GM23338 (cell line): ENCODE measurements around the gene TMEM147. TPM values are rescaled to one million over a fixed set of nuclear protein-coding genes. Genes with fewer than 3 reads are reported as not detected.

Source experiments
- ATAC-seq: fragments of 200-7000 bp; cut with Tn5 transposase; 3 replicates; pipeline ENCODE4 v1.9.1; 2020
- DNase-seq: peaks from one replicate; pipeline ENCODE4 v3.0.0-alpha.2; 2015; ENCODE audit warnings: low spot score
- H2AFZ ChIP-seq: fragments of 200-600 bp; sonication (generic); 2 replicates; pipeline ENCODE4 v1.8.0; 2016; ENCODE audit warnings: antibody characterized with exemption, mild to moderate bottlenecking, moderate library complexity
- H3F3A ChIP-seq: fragments of 200-600 bp; sonication (generic); replicated peaks from 2 replicates; pipeline ENCODE4 v1.8.0; 2017; ENCODE audit warnings: antibody characterized with exemption, mixed run types, low read depth
- H3K27ac ChIP-seq: fragments of 200-600 bp; sonication (generic); 2 replicates; pipeline ENCODE4 v1.6.1; 2016; ENCODE audit warnings: low read depth
- H3K27me3 ChIP-seq: fragments of 200-600 bp; sonication (generic); 2 replicates; pipeline ENCODE4 v1.8.0; 2016; ENCODE audit warnings: mild to moderate bottlenecking, mixed run types, moderate library complexity; ENCODE audit not compliant: insufficient read depth
- H3K36me3 ChIP-seq: fragments of 200-600 bp; sonication (generic); 2 replicates; pipeline ENCODE4 v1.8.0; 2016; ENCODE audit warnings: mild to moderate bottlenecking; ENCODE audit not compliant: insufficient read depth
- H3K4me1 ChIP-seq: fragments of 200-600 bp; sonication (generic); 2 replicates; pipeline ENCODE4 v1.8.0; 2016; ENCODE audit warnings: mild to moderate bottlenecking, moderate library complexity; ENCODE audit not compliant: insufficient read depth
- H3K4me2 ChIP-seq: fragments of 200-600 bp; sonication (generic); 2 replicates; pipeline ENCODE4 v1.7.1; 2017; ENCODE audit warnings: mixed run types
- H3K4me3 ChIP-seq: fragments of 200-600 bp; sonication (generic); 2 replicates; pipeline ENCODE4 v1.6.1; 2016; ENCODE audit warnings: mixed run types
- H3K79me2 ChIP-seq: fragments of 200-600 bp; sonication (generic); replicated peaks from 2 replicates; pipeline ENCODE4 v1.8.0; 2017; ENCODE audit warnings: mild to moderate bottlenecking; ENCODE audit not compliant: insufficient read depth
- H3K9me2 ChIP-seq: fragments of 200-600 bp; sonication (generic); 2 replicates; pipeline ENCODE4 v1.8.0; 2017; ENCODE audit not compliant: insufficient read depth
- H4K20me1 ChIP-seq: fragments of 200-600 bp; sonication (generic); replicated peaks from 2 replicates; pipeline ENCODE4 v1.8.0; 2017; ENCODE audit warnings: mild to moderate bottlenecking; ENCODE audit not compliant: insufficient read depth
- H3K27ac Mint-ChIP-seq: 2 replicates; pipeline ENCODE4 v1.8.0; 2020; ENCODE audit warnings: inconsistent platforms, mild to moderate bottlenecking, moderate library complexity, mixed read lengths
- H3K27me3 Mint-ChIP-seq: 3 replicates; pipeline ENCODE4 v1.8.0; 2022; ENCODE audit warnings: low read depth, mild to moderate bottlenecking, moderate library complexity, mixed read lengths, inconsistent platforms; ENCODE audit not compliant: insufficient read depth, poor library complexity
- H3K36me3 Mint-ChIP-seq: 3 replicates; pipeline ENCODE4 v1.8.0; 2021; ENCODE audit warnings: low read depth, mild to moderate bottlenecking, inconsistent platforms, moderate library complexity, mixed read lengths
- H3K4me1 Mint-ChIP-seq: 3 replicates; pipeline ENCODE4 v1.8.0; 2020; ENCODE audit warnings: mild to moderate bottlenecking, inconsistent platforms, mixed read lengths
- H3K4me3 Mint-ChIP-seq: 3 replicates; pipeline ENCODE4 v1.8.0; 2021; ENCODE audit warnings: moderate library complexity, mild to moderate bottlenecking, inconsistent platforms, mixed read lengths
- H3K9me3 Mint-ChIP-seq: 3 replicates; pipeline ENCODE4 v1.8.0; 2020; ENCODE audit warnings: moderate library complexity, mild to moderate bottlenecking, inconsistent platforms, mixed read lengths
- CTCF ChIP-seq, 2 experiments: fragments of 200-600 bp in 1 of 2; sonication (generic) in 1 of 2; conservative IDR thresholded peaks; 2 replicates each; pipeline versions ENCODE4 v1.5.1 to v1.6.1; 2016 to 2017; ENCODE audit warnings: antibody characterized with exemption in 2 of 2, low read depth in 2 of 2, mild to moderate bottlenecking in 2 of 2, moderate library complexity in 1 of 2
- EZH2 ChIP-seq: fragments of 200-600 bp; sonication (generic); IDR thresholded peaks from one replicate; pipeline ENCODE4 v1.8.0; 2017; ENCODE audit warnings: antibody characterized with exemption, mild to moderate bottlenecking, low read depth; ENCODE audit not compliant: unreplicated experiment
- EZH2phosphoT487 ChIP-seq: fragments of 200-600 bp; sonication (generic); IDR thresholded peaks from one replicate; pipeline ENCODE4 v1.8.1; 2018; ENCODE audit warnings: antibody characterized with exemption; ENCODE audit not compliant: unreplicated experiment
- JUNB ChIP-seq: IDR thresholded peaks from one replicate; pipeline ENCODE4 v1.6.1; 2016; ENCODE audit warnings: antibody characterized with exemption; ENCODE audit not compliant: unreplicated experiment
- NANOG ChIP-seq: IDR thresholded peaks from 2 replicates; pipeline ENCODE4 v1.6.1; 2016; ENCODE audit warnings: antibody characterized with exemption, borderline replicate concordance
- POLR2AphosphoS5 ChIP-seq: IDR thresholded peaks from 2 replicates; pipeline ENCODE4 v1.6.1; 2016; ENCODE audit warnings: antibody characterized with exemption, low read depth
- ZNF114 ChIP-seq: fragments of 250-450 bp; sonication (Bioruptor Pico); IDR thresholded peaks from 2 replicates; pipeline ENCODE4 v1.5.0; 2020; ENCODE audit warnings: mild to moderate bottlenecking, moderate library complexity
- ZNF331 ChIP-seq: fragments of 250-450 bp; sonication (Bioruptor Pico); IDR thresholded peaks from 2 replicates; pipeline ENCODE4 v1.5.0; 2020; ENCODE audit warnings: low read depth, mild to moderate bottlenecking, moderate library complexity
- ZNF462 ChIP-seq: fragments of 250-450 bp; sonication (Bioruptor Pico); IDR thresholded peaks from 2 replicates; pipeline ENCODE4 v1.5.0; 2020; ENCODE audit warnings: mild to moderate bottlenecking, moderate library complexity
- polyA plus RNA-seq: library from polyadenylated mRNA; unstranded; fragments of >200 nt; fragmentation: Nextera tagmentation; extraction: Ambion mirVana; gene quantifications from 2 replicates; pipeline ENCODE4 v1.2.1, GENCODE V29; 2016
- total RNA-seq: library from RNA; depleted of rRNA; stranded (reverse); fragments of >200 nt; shearing (Covaris generic); gene quantifications from 2 replicates; pipeline ENCODE4 v1.2.3, GENCODE V29; 2014
- TF ChIP-seq, protein P1 (sequence below): IDR thresholded peaks from one replicate; pipeline ENCODE4 v1.6.1; 2018; ENCODE audit warnings: antibody characterized with exemption; ENCODE audit not compliant: unreplicated experiment

The TMEM147 gene
- total and polyA plus RNA-seq, 2 experiments from 2014 or later: 164 to 272 TPM

DNA sequence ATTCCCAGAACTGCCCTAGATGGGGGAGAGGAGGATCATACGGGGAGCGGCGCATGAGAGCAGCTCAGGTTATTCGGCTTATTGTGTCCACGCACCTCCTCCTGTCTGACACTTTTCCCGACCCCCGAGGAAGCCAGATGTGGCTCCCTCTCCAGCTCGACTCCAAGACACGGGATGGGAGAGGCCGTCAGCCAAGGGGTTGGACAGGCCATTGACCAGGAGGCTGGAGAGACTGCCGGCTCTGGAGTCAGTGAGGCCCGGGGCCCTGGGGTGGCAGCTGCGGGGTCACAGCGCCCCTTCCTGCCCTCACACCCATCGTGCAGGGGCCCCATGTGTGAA lies 34.8 kb upstream of the TMEM147 start (continued):
- TF ChIP-seq ZNF462 (CRISPR knock-in tag) (no peak), EZH2 (no peak), NANOG (no peak)

DNA sequence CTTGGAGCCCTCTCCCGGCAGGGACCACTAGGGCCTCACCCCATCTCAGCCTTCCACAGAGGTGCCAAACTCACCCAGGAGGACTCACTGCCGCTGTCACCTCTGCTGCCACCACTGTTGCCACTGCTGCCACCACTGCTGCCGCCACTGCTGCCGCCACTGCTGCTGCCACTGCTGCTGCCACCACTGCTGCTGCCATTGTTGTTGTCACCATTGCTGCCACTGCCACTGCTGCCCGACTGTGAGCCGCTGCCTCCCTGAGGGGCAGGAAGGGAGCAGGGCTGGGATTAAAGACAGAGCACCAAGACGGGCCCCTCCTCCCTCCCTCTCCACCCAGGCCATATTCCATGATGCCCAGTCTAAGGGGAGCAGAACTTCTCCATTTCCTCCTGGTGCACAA lies 34.1 kb upstream of the TMEM147 start:
- H3K4me3 Mint-ChIP-seq: no peak overlapping the region
- H3K27me3 Mint-ChIP-seq: peaks cover 10% of the 10 kb centered on the region
- Histone ChIP-seq H3K4me3 (no peak overlapping the region), H3F3A (0 out of 2 replicates have a peak, but pooled peaks cover 3% of the 10 kb centered on the region), H3K4me1 (peaks cover 27% of the 10 kb centered on the region), H3K27me3 (peaks cover 2% of the 10 kb centered on the region; the same call in 1 of the 2 replicates), H3K36me3 (peaks cover 15% of the 10 kb centered on the region), H3K27ac (no peak overlapping the region), H3K79me2 (peaks cover 31% of the 10 kb centered on the region), H2AFZ (no peak overlapping the region), H3K9me2 (no peaks in the 10 kb centered on the region), H4K20me1 (peaks cover 5% of the 10 kb centered on the region), H3K4me2 (no peak overlapping the region)
- DNase-seq (no peak), ATAC-seq (no peak)
- peaks cover 33% of the 10 kb centered on the region for H3K4me1 Mint-ChIP-seq
- no peak overlapping the region for H3K27ac Mint-ChIP-seq
- H3K9me3 Mint-ChIP-seq: no peaks in the 10 kb centered on the region; the same call in 1 of the 3 replicates
- peaks cover 27% of the 10 kb centered on the region for H3K36me3 Mint-ChIP-seq
- TF ChIP-seq JUNB (no peak), CTCF (conservative IDR thresholded peaks at IDR 0.05; ENCODE audit: low read depth in 2 of 2) (no peak), EZH2phosphoT487 (no peak), NANOG (no peak), EZH2 (no peak), ZNF114 (CRISPR knock-in tag) (no peak), ZNF331 (no peak), POLR2AphosphoS5 (no peak)
- TF ChIP-seq, protein P1, sequence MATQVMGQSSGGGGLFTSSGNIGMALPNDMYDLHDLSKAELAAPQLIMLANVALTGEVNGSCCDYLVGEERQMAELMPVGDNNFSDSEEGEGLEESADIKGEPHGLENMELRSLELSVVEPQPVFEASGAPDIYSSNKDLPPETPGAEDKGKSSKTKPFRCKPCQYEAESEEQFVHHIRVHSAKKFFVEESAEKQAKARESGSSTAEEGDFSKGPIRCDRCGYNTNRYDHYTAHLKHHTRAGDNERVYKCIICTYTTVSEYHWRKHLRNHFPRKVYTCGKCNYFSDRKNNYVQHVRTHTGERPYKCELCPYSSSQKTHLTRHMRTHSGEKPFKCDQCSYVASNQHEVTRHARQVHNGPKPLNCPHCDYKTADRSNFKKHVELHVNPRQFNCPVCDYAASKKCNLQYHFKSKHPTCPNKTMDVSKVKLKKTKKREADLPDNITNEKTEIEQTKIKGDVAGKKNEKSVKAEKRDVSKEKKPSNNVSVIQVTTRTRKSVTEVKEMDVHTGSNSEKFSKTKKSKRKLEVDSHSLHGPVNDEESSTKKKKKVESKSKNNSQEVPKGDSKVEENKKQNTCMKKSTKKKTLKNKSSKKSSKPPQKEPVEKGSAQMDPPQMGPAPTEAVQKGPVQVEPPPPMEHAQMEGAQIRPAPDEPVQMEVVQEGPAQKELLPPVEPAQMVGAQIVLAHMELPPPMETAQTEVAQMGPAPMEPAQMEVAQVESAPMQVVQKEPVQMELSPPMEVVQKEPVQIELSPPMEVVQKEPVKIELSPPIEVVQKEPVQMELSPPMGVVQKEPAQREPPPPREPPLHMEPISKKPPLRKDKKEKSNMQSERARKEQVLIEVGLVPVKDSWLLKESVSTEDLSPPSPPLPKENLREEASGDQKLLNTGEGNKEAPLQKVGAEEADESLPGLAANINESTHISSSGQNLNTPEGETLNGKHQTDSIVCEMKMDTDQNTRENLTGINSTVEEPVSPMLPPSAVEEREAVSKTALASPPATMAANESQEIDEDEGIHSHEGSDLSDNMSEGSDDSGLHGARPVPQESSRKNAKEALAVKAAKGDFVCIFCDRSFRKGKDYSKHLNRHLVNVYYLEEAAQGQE: no peak
